NT2/D1 (cell line): ENCODE data around the gene PLCB4.

Experiments used
- SUZ12 ChIP-seq: IDR thresholded peaks from 2 replicates; pipeline ENCODE4 v1.6.1; 2011; ENCODE audit not compliant: insufficient read length, insufficient read depth; ENCODE audit errors: extremely low read depth
- YY1 ChIP-seq: IDR thresholded peaks from 2 replicates; pipeline ENCODE4 v1.6.1; 2011; ENCODE audit not compliant: insufficient read length, insufficient read depth
- ZNF274 ChIP-seq: IDR thresholded peaks from 2 replicates; pipeline ENCODE4 v1.6.1; 2011; ENCODE audit warnings: mild to moderate bottlenecking, low read depth, low read length

DNA sequence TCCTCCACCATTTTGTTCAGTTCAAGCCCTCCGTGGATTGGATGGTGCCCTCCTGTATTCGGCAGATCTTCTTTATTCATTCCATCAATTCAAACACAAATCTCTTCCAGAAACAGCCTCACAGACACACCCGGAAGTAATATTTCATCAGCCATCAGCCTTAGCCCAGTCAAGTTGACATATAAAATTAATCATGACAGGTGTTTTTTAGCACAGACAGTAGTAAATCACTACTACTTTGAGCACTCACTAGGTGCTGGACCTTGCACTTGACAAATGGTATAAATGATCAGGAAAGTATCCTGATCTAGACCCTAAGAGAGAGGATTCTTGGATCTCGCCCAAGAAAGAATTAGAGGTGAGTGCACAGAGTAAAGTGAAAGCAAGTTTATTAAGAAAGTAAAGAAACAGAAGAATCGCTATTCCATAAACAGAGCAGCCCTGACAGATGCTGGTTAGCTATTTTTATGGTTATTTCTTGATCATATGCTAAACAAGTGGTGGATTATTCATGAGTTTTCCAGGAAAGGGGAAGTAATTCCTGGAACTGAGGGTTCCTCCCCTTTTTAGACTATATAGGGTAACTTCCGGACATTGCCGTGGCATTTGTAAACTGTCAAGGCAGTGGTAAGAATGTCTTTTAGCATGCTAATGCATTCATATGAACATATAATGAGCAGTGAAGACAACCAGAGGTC lies 250.9 kb downstream of the PLCB4 start:
- TF ChIP-seq ZNF274 = no peak
- TF ChIP-seq YY1 = no peak
- TF ChIP-seq SUZ12 = no peak
